NCI-H2171 (cell line): ENCODE measurements around the gene KRT2.
A peak's percentile ranks its signal among the peaks of the same experiment; 100 is the strongest.

Source experiments
- DNase-seq: peaks from one replicate; lab custom pipeline; 2025; lab: John Stamatoyannopoulos, UW

The KRT2 gene

DNA sequence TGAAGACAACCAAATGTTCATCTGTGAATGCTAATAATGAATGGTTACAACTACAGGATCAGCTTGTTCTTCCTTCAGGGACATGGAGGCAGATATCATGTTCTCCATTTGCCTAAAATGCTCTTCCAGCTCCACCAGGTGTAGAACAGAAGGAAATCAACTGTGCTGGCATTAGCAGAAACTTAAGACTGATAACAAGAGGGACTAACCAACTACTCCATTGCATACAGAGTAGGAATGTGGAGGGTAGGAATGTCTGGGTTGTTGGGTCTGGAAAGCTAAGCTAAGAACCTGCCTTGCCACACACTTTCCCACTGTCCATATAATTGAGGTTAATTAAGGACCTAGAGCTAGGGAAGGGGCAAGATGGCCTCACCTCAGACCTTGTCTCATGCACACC lies 11.4 kb upstream of the KRT2 start:
- DNase-seq = no peak

DNA sequence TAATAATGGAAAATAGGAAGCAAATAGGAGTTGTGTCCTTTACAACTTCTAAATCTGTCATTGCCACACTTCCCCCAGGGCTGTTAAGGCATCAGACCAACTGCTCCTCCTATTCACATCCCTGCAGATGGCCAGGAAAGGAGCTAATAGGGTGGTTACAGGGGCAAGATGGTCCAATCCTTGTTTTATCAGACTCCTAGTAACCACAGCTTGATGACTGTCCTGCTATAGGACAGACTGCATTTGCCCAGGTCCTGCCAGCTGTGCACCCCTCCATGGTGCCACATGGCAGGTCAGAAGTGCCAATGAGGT lies 10.9 kb upstream of the KRT2 start:
- no peak for DNase-seq

DNA sequence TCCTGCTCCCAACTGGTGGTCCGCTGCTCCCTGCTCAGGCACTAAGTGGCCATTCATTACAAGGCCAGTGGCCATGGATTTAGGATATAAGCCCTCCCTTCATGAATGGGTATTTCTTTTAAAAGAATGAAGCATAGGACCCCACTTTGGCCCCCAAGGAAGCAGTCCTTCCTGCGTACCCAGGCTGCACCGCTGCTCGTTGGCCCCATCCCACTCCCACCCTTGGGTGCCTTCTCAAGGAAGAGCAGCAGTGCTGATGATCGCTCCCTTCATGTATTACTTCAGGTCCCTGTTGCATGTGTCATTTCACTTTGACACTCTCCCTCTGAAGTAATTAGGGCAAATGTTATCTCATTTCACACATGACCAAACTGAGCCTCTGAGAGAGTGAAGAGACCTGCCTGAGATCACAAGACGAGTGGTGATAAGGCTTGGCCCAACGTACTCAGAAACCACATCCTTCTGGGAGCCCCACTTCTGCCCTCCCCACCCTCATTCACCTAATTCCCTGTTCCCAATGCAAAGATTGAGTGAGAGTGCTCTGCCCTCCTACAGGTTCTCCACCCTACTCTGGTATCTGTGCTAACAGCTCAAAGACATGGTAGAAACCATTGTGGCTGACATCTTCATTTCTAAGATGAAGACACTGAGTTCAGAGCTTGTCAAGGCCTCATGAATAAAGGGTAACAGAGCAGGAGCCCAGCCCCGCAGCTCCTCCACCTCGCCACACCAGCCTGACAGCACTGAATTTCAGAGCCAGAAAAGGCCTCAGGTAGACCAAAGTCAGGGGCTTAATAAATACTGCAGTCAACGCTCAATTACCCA lies 10.3 kb upstream of the KRT2 start:
- no peak for DNase-seq

DNA sequence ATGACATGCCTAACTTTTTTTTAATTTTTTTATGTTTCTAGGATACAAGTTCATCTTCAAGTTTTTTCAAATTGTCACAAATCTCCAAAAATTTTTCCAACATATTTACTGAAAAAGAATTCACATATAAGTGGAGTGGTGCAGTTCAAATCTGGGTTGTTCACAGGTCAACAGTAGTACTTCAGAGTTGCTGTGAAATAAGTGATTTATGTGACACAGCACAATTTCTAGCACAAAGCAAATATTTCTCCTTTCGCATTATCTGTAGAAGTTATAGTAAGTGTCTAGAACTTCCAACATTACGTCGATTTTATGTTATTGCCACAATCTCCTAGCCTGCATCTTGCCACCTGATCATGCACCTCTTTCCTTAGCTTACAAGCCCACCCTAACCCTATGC lies 9.7 kb upstream of the KRT2 start:
- DNase-seq = no peak

DNA sequence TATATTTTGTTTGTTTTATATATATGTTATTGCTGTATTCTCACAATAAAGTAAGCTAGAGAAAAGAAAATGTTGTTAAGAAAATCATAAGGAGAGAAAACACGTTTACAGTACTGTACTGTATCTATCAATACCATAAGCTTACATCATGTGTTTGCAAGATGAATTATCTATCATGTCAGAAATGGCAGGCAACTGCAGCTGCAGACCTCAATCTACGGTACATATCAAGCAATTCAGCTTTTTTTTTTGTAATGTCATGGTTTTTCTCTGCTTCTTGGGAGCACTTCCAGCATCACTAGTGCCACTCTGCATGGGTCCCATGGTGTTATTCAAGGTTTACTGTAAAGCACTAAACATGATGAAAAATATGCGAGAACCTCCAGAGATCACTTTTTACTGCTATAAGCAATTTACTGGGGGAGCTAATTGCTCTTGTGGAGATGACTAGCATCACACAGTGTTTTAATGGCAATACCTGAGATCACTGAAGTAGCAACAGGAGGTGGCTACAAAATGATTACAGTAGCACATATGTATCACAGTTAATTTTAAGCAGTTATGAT lies 9.0 kb upstream of the KRT2 start:
- DNase-seq = no peak

DNA sequence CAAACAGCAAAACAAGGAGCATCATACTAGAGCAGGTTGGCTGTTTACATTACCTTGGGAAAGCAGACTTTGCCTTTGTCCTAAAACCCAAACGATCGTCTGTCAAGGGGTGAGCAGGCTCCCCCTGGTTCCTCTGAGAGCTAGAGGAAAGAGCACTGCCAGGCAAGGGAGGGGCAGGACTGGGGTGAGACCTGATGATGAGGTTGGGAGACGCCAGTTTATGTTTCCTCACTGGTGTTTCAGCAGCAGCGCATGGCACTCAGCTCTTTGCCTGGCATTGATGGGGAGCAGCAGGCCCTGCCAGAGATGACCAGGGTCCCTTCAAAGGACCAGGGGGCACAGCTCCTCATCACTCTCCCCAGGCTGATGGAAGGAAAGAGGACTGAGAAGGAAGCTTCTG lies 7.9 kb upstream of the KRT2 start:
- no peak for DNase-seq

DNA sequence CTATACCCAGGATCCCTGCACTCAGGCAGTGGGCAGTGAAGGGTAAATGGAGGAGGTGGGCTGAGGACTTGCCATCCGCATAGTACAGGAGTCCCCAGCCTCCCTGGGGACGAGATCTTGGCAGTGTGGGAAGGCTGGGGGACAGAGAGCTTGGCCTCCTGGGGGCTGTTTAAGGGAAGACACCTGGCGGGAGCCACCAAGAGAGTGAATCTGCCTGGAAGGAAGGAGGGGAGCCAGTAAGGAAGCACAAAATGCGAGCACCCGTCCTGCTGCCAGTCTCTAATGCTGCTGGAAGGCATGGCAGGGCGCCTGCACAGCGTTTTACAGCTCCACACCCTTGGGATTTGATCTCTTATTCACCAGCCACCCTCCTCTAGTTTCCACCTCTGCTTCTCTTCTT lies 7.4 kb upstream of the KRT2 start:
- DNase-seq = peak; percentile 42

DNA sequence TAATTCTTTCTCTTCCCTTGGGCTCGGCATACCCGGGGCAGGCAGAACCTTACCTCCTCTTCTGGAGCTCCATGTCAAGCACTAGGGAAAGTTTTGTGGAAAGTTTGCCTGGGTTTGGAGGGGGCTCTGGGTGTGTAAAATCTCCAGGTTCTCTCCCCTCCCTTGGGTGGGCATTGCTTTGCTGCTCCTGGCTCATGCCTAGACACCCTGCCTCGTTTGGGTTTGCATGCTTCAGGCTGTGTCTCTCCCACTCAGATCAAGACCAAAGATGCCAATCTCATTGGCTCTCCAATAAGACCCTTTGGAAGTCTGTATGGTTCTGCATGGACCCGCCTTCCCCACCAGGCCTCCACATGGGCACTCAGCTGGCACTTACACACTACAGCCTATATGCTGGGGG lies 6.2 kb upstream of the KRT2 start:
- DNase-seq = no peak

DNA sequence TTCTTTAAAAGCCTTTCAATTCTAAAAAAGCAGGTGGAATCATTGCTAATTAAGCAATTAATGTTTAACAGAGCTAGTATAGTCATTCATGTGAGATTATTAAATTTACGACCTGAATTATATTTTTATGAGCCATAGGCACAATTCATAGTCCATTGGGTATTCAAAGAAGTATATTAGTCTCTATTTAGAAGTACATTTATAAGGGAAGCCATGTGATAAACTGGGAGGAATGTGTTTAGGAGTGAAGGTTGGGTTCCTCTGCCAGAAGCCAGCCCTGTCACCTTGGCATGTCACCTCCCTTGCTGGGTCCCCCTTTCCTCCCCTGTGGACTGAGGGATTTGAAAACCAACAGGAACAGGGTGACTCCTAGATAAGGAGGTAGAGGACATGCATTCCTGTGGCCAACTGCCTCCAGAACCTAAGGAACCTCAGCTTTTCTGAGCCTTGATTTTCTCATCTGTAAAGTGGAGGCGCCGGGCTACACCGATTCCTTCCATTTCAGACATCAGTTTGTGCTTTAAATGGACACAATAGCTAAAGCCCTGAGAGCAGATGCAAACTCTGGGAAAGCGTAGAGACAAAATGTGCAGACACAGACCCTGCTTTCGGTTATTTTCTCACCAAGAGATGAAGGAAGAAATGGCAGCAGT lies 5.4 kb upstream of the KRT2 start:
- no peak for DNase-seq

DNA sequence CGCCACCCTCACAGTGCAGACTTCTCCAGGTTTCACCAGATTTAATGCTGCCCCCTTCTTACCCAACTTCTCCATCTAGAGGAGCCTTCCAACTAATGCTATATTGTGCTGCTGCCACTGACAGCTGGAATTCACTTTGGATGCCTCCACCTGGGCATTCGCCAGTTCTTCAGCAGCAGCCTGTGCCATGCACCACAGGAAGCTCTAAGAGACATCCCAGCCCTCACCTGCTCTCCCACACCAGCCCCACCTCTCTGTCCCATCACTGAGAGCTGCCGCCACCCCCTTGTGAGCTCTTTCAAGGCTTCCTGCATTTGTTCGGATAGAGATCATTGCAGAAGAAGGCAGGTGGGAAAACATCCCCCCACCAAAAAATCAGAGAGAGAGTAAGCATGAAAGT lies 4.6 kb upstream of the KRT2 start:
- DNase-seq = peak; percentile 32

DNA sequence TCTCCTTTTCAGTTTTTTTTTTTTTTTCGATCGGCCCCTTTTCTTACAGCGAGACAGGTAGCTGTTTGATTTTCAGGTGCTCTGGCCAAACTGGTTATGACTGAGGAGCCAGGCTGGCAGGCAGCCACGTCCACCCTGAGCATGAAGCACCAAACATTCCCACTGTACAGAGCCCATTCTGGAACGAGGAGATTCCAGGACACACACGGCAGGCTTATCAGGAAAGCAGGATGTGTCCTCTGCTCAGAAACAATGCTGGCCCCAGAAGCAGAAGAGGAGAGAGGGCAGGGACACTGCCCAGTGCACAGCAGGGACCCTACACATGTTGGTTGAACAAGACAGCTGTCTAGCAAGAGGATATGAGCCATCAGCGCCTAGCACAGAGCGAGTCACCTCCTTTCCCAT lies 3.7 kb upstream of the KRT2 start:
- DNase-seq = no peak

DNA sequence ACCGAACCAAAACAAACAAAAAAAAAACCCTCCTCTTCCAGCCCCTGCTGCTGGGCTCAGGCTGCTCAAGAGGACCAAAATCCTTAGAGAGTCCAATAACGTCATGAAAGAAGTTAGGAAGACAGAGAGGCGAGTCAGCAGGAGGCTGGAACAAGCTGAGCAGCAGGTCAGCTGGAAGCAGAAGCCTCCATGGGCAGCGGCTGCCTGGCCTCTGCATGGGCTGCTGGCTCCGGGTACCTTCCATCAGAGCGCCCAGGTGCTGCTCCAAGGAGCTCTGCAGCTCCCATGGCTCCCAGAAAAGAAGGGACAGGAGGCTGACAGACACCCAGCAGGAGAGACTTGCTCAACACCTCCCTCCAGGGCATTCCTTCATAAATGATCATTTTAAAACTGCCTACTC lies 3.2 kb upstream of the KRT2 start:
- DNase-seq = no peak

DNA sequence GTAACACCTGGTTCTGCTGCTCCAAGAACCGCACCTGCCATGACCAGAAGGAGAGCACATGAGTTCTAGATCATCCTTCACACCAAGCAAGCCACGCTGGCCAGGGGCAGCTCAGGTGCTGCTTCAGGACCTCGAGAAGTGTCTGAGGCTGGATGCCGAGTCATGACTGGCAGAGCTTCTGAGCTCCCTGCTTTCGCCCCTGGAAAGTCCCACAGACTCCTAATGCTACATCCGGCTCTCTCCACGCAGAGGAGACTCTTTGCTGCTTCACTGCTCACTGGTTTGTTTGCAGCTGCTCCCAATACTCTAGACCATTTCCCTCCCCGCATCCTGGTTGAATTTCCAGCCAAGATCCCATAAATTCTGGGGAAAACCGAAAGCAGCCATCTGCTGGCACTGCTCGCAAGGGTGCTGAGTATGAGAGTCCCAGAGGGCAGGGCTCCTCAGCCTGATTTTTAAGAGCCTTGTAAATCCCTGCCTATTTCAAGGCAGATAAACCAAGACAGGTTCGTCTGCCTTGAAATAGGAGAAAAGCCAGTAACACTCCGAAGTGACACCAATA lies 1.4 kb downstream of the KRT2 start:
- DNase-seq = peak; percentile 50

DNA sequence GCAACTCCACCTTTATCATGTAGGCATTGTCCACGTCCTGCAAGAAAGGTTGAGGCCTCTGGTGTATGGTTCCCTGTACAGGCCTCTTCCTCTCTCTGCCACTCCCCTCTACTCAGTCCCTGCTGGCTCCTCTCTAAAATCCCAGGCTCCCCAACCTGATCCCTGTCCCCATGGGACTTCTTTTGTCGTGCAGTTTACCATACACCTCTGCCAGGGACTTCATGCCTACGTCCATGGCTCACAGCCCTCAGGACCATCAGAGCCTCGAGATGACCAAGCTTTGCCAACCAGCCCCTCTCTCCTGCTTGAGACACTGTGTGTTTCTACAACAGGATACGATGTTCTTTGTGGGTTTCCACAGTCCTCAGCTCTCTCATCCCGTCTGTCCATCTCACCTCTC lies 2.9 kb downstream of the KRT2 start:
- DNase-seq = no peak

DNA sequence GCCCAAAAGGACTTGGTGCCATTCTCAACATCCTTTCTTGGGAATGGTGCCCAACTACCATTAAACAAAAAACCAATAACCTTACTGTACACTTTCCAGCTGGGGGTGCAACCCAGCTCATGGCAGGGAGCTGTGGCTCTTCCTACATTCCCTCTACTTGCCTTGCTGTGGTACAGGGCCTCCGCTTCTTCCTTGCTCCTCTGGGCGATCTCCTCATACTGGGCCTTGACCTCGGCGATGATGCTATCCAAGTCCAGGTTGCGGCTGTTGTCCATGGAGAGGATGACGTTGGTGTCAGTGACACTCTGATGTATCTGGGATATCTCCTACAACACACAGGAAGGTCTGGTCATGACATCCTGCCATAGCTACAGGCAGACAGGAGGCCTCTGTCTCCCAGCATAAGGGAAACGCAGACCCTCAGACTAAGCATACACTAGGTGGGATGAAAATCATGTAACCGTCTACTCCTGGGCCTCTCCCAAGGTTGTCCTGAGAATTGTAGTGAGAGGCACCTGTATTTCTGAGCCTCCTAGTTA lies 3.9 kb downstream of the KRT2 start:
- no peak for DNase-seq

DNA sequence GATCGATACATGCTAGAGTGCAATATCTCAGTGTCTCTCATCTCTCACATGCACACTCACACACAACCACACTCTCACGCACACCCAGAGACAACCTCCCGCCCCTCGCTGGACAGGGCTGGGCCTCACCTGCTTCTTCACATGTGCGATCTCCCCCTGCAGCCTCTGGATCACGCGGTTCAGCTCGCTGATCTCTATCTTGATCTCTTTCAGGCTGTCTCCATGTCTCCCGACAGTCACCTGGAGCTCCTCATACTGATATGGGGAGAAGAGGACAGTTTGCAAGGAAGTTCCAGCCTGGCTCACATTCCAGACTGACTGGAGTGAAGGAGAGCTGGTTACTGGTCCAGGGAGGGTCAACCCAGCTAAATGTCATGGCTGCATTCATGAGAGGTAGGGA lies 4.4 kb downstream of the KRT2 start:
- no peak for DNase-seq

DNA sequence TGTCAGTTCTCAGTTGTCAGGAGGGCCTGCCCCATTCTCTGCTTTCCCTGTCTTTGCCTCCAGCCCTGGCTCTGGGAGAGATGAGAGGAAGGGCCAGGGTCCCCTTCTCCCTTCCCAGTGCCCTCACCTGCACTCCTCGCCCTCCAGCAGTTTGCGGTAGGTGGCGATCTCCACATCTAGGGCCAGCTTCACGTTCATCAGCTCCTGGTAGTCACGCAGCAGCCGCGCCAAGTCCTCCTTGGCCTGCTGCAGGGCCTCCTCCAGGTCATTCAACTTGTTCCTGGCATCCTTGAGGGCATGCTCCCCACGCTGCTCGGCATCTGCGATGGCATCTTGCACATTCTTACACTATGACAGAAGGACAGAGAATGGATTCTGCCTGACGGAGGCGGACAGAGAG lies 5.4 kb downstream of the KRT2 start:
- DNase-seq = no peak

DNA sequence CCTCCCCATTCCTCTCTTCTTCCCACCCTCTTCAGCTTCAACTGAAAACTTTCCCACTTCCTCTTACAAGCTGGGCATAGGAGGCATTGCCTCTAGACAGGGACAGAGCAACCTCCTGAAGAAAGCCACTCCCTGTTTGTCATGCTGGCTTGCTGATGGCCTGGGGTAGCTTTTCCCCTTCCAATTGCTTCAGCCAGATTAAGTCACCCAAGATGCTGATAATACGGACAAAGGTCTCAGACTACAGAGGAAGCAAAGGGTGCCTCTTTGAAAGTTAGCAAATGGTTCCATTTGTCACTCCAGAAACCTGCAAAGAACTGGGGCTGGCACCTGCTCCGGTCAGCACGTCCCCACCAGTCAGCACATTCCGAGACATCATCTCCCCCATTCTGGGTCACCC lies 6.0 kb downstream of the KRT2 start:
- no peak for DNase-seq

DNA sequence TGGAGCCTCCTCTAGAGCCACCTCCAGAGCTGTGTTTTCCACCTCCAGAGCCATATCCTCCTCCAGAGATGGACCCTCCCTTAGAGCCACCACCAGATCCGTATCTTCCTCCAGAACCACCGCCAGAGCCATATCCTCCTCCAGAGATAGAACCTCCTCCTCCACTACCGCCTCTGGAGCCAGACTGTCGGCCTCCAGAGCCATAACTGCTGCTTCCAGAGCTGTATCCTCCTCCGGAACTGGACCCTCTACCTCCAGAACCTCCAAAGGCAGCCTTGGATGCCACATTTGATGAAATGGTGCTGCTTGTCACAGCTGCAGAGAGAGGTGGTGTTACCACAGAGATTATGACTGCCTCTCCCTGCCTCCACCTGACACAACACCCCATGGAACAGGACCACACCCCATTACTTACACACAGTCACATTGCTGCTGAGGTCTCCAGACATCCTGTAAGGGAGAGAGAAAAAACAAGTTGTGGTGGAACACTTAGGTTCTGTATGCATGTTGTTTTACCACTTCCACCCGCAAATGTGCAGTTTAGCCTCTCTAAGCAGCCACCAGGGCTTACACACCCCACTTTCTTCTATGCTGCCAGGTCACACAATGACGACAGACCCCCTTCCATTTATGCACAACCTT lies 6.8 kb downstream of the KRT2 start:
- no peak for DNase-seq

DNA sequence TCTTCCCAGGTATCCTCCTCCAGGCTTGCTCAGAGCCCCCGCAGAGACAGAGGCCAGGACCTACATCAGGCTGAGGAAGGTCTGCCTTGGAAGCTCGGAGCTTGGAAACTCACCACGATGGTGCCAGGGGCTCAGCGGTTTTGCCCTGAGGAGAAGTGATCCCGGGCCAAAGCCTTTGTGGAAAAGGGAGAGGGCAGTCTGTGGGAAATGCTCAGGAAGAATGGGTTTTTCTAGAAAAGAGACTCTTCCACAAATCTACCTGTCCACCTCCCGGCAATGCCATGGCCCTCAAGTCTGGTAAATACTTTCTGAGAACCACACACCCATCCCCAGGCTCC lies 8.0 kb downstream of the KRT2 start:
- no peak for DNase-seq

DNA sequence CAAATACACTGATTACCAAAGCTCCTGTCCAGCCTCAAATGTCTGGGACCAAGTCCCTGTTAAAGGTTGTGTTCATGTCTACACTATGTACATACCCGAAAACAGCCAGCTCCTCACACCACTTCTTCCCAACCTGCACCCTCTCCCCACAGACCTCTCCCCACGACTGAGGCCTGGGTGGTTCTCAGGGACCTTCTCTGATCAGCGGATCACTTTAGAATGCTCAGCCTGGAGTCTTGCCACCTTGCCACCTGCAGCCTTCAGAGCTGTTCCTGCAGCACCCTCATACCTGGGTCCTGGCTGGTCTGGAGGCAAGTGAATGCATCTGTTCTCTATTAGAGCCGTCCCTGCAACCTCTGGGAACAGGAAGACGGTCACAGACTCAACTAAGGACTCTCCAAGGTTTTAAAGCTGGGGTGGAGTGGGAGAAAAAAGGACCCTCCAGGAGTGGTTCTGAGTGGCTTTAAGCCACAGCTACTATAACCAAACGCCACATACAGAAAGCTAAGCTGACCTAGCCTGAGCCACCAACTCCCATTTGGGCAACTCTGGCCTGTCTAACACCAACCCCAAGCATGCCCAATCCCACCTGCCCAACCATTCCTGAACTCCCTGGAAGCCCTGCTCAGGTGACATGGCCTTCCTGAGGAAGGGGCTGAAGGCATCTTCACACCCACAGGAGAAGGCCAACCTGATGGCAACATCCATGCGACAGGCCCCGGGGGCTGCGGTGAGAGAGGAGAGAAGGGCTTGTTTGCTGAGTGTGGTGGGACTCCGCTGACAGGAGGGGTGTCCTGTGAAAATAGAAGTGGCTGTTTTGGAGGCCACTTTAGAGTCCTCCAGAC lies 8.6 kb downstream of the KRT2 start:
- DNase-seq = no peak

DNA sequence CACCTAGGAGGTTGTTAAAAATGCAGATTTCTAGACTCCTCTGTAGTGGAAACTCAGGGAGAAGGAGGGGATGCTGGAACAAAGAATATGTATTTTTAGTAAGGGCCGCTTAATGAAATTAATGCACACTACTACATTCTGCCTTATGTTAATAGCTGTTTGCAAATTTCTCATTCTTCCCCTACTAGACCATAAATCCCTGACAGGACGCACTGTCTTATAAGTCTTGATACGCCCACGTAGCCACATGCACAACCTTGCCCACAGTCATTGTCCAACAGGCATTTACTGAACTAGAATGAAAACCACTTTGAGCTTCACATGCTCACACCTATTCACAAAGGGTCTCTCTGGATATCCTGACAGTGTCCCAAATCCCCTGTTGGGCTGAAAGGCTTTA lies 10.5 kb downstream of the KRT2 start:
- DNase-seq = no peak
